DMS 273 treated with DMSO at 0.1 percent for 48 hours (cell line): ENCODE data around the gene ALDH3B2.
"Not testable (repeated sequence)": the region's sequence is repeated elsewhere in the genome, so short reads cannot be mapped to it uniquely, and the experiment has no call there.

Experiments used
- DNase-seq: peaks from one replicate; lab custom pipeline; 2025; lab: John Stamatoyannopoulos, UW

The ALDH3B2 gene

DNA sequence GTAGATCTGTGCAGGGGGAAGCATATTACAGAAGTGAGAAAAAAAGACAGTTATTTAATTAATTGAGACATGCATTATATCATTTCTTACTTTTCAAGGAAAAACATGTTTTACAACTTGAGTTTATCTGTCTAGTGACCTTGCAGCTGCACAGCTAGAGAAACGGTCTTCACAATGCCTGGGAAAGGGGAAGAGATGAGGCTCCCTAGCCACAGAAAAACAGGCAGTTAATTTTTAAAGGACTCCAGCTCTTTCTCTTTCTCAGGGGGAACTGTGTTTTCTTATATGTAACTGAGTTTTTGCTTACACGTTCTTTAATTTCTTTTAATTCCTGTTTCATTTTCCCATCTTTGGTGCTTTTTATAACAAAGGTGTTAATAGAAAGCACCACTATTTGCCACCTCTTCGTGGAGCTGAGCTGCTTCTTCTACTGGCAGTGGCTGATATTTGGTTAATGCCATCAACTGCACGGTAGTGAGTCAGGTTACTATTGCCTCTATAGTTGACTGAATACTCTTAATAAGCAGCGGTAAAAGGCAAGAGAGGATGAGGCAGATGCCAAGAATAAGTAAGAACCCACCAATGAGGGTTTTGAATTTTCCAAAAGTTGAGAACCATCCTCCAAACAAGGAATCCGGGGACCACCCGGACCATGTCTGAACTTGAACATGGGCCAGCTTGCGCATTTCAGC lies 11.4 kb upstream of the ALDH3B2 start:
- DNase-seq: not testable (repeated sequence)

GRCh38 chr11:67682126-67683034 lies 8.0 kb upstream of the ALDH3B2 start:
- not testable (repeated sequence) for DNase-seq

DNA sequence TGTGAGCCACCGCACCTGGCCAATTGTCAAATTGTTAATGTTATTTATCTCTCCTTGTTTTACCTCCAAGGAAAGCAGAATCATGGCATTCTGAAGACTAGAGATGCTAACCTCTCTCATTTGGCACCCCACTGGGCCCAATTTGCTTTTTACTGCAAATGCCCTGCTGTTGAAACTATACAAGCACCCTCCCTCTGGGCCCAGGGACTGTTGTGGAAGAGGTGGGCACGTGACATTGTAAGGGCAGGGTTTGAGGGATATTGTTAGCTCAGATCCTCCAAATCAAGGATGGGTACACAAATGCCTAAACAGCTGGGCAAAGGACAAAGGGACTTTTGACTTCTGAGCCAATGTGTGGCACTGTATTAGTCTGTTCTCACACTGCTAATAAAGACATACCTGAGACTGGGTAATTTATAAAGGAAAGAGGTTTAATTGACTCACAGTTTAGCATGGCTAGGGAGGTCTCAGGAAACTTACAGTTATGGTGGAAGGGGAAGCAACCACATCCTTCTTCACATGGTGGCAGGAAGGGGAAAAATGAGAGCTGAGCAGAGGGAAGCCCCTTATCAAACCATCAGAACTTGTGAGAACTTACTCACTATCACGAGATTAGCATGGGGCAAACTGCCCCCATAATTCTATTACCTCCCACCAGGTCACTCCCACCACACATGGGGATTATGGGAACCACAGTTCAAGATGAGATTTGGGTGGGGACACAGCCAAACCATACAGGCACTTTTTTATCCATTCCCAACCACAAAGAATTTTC lies 6.5 kb upstream of the ALDH3B2 start:
- DNase-seq: no peak

GRCh38 chr11:67675058-67675747 lies 780 bp upstream of the ALDH3B2 start:
- DNase-seq: no peak

- no peak for DNase-seq
These were observed 521 bp downstream of the ALDH3B2 start for GRCh38 chr11:67673902-67674301.

- DNase-seq: no peak
These were observed 1.1 kb downstream of the ALDH3B2 start for GRCh38 chr11:67673358-67673757.

DNA sequence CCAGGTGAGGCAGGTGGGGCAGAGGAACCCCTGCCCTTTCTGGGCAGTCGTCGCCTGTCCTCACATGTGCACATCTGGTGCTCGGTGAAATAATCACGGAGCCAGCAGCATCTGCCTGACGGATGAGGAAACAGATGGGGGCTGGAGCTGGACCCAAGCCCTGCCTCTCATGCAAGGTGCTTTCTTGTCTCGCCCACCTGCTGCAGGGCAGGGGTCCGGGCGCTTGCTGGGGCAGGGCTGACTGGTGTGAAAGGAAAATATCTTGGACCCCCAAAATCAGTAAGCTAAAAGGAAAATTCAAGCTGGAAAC lies 3.3 kb downstream of the ALDH3B2 start:
- no peak for DNase-seq

DNA sequence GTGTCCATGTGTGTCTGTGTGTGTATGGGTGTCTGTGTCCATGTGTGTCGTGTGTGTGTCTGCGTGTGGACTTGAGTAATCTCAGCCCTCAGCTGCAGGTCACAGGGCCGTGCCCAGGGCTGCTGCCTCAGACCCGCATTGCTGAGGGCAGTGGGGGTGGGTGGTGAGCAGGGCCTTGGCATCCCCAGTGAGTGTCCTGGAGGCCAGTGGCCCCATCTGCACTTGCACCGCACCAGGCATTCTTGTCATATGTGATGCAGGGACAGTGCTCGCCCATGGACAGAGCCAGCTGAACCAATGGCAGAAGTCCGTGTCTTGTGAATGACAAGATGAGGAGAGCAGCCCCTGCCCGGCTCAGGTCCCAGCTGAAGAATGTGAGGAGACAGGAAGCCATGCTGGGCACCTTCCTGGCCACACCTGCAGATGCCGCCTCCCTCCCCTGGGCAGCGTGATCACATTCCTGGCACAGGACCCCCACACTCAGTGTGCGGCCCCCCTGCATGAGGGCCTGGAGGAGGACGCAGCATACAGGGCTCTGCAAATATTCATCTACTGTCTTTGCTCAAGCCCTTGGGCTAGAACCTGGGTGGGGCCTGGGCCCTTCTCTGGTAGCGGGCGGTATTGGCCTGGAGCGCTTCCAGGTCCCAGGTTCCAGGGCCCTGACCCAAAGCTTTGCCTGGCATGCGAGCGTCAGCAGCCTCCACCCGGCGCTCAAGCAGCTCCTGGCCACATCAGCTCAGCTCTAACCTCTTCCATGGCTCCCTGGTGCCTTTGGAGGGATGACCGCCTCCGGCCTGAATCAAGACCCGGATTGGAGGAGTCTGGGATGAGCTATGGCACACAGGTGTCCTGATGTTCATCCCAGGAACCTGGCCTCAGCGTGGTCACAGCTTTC lies 3.9 kb downstream of the ALDH3B2 start:
- no peak for DNase-seq

GRCh38 chr11:67668192-67668551 lies 6.3 kb downstream of the ALDH3B2 start:
- DNase-seq: no peak

DNA sequence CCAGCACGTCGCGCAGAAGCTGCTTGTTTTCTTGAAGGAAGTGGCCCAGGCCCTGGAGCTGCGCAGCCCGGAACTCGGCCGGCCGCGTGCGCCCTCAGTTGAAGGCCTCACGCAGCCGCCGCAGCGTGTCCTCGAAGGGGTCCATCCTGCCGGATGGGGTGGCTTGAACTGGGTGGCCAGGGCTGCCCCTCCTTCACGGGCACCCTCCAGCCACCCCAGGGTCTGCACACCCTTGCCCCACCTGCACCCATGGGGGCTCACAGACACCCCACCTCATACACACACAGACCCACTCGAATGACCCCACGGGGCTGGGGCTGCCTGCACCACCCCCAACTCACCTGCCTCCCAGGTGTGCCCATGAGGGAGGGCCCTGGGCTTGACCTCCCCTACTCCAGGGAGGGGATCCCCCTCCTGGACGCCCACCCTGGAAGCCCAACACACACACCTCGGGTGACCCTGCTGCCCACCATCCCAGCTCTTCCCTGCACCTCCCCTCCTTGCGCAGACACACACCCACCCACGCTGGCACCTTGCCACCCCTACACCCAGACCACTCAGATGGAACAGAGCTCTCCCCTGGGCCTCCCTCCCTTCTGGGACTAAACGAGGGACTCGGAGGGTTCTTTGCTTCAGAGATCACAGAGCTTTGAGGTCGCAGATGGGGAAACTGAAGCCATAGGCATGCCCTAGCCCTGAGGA lies 6.8 kb downstream of the ALDH3B2 start:
- DNase-seq: no peak

- DNase-seq: no peak
These were observed 7.5 kb downstream of the ALDH3B2 start for GRCh38 chr11:67666676-67667489.

DNA sequence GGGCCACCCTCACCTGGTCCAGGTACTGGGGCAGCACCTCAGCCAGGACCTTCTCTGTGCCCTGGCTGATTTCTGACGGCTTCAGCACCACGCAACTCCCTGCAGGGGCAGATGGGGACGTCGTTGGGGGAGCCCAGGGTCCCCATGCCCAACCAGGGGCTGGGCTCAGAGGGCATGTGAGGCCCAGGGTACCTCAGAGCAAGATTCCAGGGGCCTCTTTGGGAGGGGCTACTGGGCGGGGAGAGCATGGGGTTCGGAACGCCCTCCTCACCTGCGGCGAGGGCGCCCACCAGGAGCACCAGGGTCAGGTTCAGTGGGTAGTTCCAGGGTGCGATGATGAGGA lies 8.1 kb downstream of the ALDH3B2 start:
- no peak for DNase-seq

DNA sequence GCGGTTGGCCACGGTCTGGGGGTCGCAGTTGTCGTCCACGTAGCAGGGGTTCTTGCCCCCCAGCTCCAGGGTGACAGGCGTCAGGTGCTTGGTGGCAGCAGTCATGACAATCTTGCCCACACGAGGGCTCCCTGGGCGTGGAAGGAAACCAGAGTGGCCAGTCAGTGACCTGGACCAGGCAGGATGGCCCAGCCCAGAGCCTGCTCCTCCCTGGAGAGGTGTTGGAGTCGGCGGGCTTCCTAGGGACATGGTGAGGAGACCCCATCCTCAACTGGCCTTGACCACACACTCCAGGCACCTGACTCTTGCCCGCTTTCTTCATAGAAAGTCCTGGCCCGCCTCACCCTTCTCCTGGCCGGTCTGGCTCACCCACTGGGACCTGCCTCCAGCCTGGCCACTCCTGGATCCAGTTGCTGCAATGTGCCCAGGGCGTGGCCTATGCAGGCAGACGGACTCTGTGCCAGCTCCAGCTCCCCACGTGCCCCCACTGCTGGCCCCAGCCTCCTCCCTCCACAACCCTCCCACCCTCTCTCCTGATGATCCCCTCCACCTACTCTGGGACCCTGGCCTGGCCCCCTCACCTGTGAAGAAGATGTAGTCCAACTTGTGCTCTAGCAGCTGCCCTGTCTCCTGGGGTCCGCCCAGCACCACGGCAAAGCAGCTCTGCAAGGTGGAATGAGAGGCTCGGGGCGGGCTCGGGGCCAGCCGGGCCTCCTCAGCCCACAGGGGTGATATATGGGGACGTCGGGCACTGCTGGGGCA lies 8.7 kb downstream of the ALDH3B2 start:
- DNase-seq: no peak

DNA sequence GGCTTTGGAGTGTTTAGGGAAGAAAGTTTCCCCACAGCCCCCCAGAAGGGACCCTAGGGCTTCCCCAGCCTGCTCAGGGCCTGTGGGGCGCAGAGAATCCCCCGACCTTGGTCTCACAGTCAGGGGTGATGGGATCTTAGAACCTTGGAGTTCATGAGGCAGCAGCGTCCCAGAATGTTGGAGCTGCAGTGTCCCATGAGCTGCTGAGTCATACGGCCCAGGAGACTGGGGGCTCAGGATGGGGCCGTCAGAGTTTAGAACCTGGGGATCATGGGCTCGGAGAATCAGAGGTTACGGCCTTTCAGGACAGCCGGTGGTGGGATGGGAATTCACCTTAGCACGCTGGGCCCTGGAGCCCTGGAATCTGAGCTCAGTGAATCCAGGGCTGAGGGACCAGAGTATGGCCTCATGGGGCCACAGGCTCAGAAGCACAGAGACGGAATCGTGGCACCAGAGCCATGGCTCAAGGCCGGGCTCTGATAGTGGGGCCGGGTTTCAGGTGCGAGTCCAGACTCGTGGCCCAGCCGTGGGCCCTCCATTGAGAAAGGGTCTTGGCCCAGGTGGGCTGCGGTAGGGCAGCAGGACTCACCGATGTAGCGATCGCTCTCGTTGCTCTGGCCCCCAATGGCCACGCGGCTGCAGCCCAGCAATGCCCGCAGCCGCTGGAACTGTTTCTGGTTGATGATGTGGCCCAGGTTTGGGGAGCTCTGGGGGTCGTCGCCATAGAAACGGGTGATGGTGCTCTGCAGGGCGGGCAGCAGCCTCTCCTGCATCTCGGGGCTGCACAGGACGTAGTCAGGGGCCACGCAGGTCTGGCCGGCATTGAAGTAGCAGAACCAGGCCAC lies 9.5 kb downstream of the ALDH3B2 start:
- no peak for DNase-seq

DNA sequence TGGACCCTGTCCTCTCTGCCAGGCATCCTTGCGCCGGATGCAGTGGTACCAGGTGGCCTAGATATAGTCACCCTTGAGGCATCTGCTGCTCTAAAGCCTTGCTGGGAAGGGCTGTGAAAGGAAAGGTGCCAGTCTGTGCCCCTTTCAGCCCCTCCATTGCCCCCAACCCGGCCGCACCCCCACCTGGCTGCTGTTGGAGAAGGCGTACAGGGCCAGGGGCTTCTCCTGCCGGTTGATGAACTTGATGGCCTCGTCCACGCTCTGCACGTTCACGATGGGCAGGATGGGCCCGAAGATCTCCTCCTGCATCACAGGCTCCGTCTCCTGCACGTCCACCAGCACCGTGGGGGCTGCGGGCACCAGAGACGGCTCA lies 10.2 kb downstream of the ALDH3B2 start:
- no peak for DNase-seq

DNA sequence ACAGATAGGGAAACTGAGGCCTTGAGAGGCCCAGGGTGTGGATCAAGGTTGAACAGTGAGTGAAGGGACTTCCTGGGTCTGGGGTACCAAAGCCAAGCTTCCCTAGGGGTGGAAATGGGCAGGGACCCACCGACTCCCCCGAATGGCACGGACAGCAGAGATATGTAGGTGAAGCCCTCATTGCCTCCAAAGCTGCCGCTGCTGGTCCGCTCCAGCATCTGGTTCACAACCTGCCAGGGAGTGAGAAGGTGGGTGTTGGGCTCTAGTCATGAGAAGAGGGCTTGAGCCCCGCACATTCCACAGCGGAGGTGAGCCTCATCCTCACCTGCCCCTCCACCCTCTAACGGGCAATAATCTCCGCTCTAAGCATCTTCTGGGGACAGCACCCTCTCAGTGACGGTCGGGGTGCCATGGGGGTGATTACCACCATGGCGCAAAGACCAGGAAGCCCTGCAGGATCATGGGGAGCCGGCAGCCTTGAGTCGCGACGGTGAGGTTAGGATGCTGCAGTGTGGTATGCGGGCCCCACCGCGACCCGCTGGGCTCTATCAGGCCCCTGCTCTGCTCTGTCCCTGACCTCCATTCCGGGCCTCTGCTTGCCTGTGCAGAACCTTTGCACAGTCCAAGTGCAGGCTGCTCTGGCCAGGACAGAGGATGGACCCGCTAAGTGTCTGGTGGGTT lies 10.8 kb downstream of the ALDH3B2 start:
- DNase-seq: no peak

- no peak for DNase-seq
These were observed 11.4 kb downstream of the ALDH3B2 start for GRCh38 chr11:67662835-67663531.
